GM19324 (cell line): ENCODE data around the gene PPP6R1.
"Not testable (repeated sequence)": the region's sequence is repeated elsewhere in the genome, so short reads cannot be mapped to it uniquely, and the experiment has no call there.

Experiments
- ATAC-seq: cut with Tn5 transposase; IDR thresholded peaks from one replicate; pipeline ENCODE4 v1.9.1; 2021; ENCODE audit warnings: mild to moderate bottlenecking, moderate library complexity; ENCODE audit not compliant: unreplicated experiment, low FRiP score

PPP6R1 gene

GRCh38 chr19:55227241-55228014, 31.4 kb downstream of the PPP6R1 start:
- ATAC-seq, result no peak

GRCh38 chr19:55226788-55227187, 32.0 kb downstream of the PPP6R1 start:
- ATAC-seq, result no peak

DNA sequence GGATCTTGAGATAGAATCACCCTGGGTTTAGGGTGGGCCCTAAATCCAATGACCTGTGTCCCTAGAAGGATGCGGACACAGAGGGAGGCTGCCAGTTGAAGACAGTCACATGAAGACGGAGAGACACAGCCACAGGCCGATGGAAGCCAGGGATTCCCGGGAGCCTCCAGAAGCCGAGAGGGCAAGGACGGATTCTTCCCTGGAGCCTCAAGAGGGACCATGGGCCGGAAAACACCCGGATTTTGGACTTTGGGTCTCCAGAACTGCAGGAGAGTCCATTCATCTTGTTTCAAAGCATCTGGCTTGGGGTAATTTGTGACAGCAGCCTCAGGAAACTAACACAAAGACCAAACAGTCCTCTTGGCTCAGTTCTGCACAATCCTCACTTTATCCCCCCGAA, 32.5 kb downstream of the PPP6R1 start:
- no peak for ATAC-seq

GRCh38 chr19:55225415-55225958, 33.3 kb downstream of the PPP6R1 start:
- no peak for ATAC-seq

- not testable (repeated sequence) for ATAC-seq
Observed at GRCh38 chr19:55224679-55225414, 34.0 kb downstream of the PPP6R1 start.

DNA sequence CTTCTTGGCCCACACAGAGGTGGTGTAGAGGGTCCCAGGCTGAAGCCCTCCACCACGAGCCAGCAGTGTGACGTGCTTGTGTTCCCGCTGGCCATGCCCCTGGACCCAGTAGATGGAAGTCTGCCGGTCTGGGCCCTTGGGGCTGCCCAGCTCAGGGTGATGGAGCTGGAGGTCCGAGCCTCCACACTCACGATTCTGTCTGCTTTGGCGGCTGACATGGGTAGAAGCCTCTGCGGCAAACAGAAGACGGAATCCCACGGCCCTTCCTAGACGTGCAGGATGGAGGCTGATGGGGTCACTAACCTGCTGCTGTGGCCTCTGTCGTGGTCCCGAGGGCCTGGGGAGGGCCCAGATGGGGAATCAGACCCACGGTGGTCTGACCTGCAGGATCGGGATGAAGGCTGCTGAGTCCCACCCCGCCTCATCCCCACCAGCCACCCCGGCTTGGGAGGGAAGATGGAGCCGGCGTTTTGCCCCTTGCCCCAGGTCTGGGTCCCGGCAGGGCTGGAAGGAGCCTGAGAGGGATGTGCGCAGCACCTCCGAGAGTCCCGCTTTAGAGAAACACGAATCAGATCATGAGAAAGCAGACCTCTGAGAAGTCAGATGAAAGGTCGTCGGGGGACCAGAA, 34.7 kb downstream of the PPP6R1 start:
- no peak for ATAC-seq

DNA sequence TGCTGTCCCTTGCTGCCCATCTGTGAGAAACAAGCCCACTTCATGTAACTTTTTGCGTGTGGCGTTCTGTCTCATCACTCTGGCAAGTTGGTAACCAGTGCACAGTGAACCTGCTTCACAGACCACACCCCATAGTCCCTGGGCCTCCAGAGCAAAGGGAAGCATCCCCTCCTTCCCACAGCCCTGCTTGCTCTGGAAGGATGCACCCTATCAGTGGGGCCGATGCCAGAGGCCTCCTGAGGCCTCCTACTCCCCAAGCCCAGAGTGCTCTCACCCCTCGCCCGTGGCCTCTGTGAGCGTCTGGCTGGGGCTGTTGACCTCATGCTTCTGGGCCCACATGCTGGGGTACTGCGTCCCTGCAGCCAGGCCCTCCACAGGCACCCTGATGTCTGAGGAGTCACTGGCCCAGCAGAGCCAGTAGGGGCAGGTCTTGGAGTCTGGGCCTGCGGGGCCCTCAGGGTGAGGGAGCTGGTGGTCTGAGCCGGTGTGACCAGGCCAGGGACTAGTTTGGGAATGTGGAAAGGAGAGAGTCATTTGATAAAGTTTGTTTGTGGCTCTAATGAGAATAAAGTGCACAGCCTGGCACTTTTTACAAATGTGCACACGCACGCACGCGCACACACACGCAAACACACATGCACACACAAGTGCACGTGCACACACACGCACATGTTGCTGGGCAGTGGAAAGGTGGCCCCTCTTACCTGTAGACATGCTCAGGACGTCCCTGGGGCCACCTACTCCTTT, 35.4 kb downstream of the PPP6R1 start:
- ATAC-seq, result no peak

DNA sequence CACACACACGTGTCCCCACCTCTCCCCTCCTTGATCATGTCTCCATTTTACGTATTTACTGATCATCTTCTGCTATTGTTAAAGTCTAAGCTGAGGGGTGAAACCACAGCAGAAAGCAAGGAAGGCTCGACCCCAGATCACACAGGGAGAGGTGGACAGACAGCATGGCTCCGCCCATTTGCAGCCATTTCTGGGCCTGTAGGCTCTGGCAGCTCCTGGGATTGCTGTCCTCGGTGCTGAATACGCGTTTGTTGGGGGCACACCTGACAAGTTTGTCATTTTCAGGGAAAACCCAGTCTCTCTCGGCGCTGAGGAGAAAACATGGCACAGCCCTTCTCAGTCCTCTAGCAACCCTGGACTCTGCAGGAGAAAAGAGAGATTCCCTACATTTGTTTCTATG, 38.3 kb downstream of the PPP6R1 start:
- ATAC-seq, result no peak

DNA sequence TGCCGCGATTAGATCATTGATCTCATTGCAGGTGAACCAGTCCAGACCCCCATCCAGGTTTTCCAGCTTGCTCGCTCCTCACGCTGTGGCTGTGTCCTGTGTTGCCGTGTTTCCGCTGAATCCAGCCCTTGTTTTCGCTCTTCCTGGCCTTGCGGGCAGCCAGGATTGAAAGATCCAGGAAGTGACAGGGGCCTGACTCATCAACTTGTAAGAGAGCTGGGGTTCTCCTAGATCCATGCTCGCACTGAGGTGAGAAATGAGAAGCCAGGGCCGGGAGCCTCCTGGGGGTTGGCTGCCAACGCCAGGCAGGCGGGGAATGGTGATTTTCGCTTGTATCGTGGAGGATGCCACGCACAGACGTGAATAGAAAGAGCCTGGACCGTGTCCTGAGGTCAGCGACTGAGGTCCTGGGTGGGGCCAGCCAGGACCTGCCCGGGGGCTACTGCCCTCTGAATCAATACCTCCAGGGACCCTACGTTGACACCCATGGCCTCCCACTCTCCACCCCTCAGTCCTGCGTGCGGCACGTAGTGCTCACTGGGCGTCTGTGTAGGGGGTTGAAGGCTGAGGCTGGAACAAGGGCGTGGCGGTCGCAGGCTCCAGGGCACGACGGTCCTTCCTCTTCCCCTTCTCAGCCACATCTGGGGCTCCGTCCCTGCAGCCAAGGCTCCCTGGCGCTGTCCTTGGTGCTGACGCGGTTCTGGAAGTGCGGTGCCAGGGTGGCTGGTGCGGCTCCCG, 42.2 kb downstream of the PPP6R1 start:
- ATAC-seq, result no peak

DNA sequence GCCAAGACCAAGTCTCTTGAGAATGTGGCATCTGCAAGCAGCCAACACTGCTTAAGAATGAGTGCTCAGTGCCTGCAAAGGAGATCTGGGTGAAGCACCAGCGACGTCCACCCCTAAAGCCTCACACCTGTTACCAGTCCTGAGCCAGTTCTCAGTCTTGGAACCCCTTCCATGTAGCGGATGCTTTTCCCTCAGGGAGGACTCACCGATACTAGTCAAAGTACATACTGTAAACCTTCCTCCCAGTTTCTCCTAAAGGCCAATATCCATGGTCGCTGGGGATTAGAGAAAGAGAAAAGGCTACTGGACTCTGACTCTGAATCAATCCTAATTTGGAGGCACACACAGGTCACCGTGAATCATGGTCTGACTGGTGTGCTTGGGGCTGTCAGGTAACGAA, 45.3 kb downstream of the PPP6R1 start:
- ATAC-seq, result no peak

DNA sequence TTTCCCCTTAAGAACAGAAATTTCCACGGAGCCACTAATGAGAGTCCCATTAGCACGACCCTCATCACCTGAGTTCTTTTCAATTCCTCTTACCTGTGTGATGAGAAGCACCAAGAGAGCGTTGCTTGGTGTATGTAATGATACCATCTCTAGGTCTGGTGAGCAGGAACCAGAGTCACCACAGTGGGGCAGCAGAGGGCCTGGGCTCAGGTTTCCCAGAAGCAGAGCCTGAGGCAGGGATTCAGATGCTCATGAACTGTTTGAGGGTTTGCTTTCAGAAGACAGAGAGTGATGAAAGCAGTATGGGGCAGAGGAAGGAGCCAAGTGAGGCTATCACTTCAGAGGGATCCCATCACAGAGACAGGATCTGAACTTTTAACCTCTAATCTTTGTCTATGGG, 46.4 kb downstream of the PPP6R1 start:
- no peak for ATAC-seq

GRCh38 chr19:55209693-55210472, 48.9 kb downstream of the PPP6R1 start:
- ATAC-seq, result no peak

- no peak for ATAC-seq
Observed at GRCh38 chr19:55208880-55209692, 49.7 kb downstream of the PPP6R1 start, which contains the start of gene PTPRH. Gene PTPRH, minus strand, starts transcription at chr19:55209501. Its CDS starts 68 bp downstream, at chr19:55209433.

DNA sequence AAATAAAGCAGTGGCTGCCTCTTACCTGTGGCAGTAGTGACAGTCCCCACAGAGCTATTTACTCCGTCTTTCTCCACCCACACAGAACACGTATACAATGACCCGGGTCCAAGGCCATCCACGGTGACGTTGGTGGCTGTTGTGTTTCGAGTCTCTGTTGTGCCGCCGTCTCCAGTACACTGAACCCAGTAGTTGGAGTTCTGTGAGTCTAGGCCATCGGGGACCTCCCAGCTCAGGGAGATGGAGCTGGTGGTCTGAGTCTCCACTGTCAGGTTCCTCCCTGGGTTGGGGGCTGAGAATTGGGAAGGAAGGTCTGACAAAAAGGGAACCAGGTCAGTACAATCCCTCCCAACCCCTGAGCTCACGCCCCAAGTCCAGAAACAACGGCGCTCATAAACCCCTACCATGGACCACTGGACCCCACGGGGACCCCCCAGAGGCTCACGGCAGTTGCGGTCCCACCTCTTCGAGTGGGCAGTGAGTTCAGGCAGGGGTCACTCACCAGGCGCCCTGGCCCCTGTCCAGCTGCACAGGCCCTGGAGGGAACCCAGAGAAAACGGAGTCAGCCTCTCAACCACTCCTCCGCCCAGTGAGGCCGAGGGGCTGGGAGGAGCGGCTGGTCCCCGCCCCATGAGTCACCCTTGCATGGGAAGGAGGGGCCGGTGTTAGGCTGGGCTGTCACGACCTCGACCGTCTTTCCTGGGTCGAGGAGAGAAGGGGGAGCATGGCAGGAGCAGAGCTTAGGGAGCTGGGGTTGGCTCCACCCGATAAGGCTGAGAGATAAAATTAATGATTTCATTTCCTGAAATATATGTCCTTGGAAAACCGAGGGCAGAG, 51.9 kb downstream of the PPP6R1 start:
- no peak for ATAC-seq

DNA sequence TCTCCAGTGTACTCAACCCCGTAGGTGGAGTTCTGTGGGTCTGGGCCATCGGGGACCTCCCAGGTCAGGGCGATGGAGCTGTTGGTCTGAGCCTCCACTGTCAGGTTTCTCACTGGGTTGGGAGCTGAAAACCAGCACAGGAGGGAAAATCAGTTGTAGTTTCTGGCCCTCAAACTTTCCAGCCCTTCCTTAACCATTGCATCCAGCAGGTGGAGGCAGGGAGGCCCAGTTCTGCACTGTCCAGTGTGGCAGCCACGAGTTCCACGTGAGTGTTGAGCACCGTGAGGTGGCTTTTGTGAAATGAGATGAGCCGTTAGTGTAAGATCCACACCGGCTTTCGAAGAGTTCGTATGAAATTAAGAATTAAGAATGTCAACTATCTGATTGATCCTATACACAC, 56.6 kb downstream of the PPP6R1 start:
- ATAC-seq, result not testable (repeated sequence)

- no peak for ATAC-seq
Observed at GRCh38 chr19:55199620-55200204, 59.1 kb downstream of the PPP6R1 start.

DNA sequence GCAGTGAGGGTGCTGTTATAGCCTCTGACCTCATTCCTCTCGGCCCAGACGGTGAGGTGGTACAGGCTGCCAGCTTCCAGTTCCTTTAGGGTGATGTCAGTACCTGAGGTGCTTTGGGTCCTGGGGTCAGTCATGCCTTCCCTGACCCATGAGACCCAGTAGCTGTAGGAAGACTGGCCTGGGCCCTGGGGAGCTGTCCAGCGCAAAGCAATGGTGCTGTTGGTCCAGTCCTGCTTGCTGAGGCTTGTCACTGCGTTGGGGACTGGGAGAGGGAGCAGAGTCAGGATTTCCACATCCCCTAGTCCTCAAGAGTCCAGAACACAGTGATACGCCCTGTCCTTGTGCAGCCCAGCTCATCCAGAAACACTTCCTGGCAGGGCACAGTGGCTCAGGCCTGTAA, 60.2 kb downstream of the PPP6R1 start:
- no peak for ATAC-seq
